ENCODE results near the gene ASB4. TPM values are rescaled to one million over a fixed set of nuclear protein-coding genes. Genes with fewer than 3 reads are reported as not detected.

The ASB4 gene
- total RNA-seq, 4 donors from 2014 or later: 1.3 TPM; not detected in 3

GRCh38 chr7:95508780-95509179, 23.0 kb downstream of the ASB4 start:
- no peak for DNase-seq
- Histone ChIP-seq H3K27me3 (no peaks in the 10 kb centered on the region), H3K4me3 (no peak overlapping the region), H3K27ac (no peak overlapping the region), H3K36me3 (no peaks in the 10 kb centered on the region), H3K4me1 (no peaks in the 10 kb centered on the region), H3K9me3 (no peaks in the 10 kb centered on the region)
- TF ChIP-seq CTCF (IDR thresholded peaks at IDR 0.05) (no peak), POLR2A (IDR thresholded peaks at IDR 0.05) (no peak)

GRCh38 chr7:95509199-95509598, 23.5 kb downstream of the ASB4 start:
- no peak overlapping the region for H3K27ac ChIP-seq
- TF ChIP-seq CTCF (IDR thresholded peaks at IDR 0.05) (no peak), POLR2A (IDR thresholded peaks at IDR 0.05) (no peak)
- no peaks in the 10 kb centered on the region for H3K36me3 ChIP-seq
- H3K27me3 ChIP-seq: no peaks in the 10 kb centered on the region
- no peak for DNase-seq
- no peaks in the 10 kb centered on the region for H3K9me3 ChIP-seq
- no peaks in the 10 kb centered on the region for H3K4me1 ChIP-seq
- no peak overlapping the region for H3K4me3 ChIP-seq

GRCh38 chr7:95511716-95512260, 26.0 kb downstream of the ASB4 start:
- TF ChIP-seq CTCF (IDR thresholded peaks at IDR 0.05) (peak; percentile 45 to 94 (median 90)), POLR2A (IDR thresholded peaks at IDR 0.05) (no peak)
- Histone ChIP-seq H3K4me1 (no peaks in the 10 kb centered on the region), H3K27me3 (no peaks in the 10 kb centered on the region), H3K36me3 (no peaks in the 10 kb centered on the region), H3K27ac (no peak overlapping the region), H3K9me3 (no peaks in the 10 kb centered on the region), H3K4me3 (no peak overlapping the region)
- peak in 2 of 3 donors; percentile 67 to 92 for DNase-seq

- H3K36me3 ChIP-seq: no peaks in the 10 kb centered on the region
- H3K4me3 ChIP-seq: no peak overlapping the region
- no peaks in the 10 kb centered on the region for H3K27me3 ChIP-seq
- H3K4me1 ChIP-seq: no peaks in the 10 kb centered on the region
- DNase-seq: no peak
- H3K27ac ChIP-seq: no peak overlapping the region
- TF ChIP-seq POLR2A (IDR thresholded peaks at IDR 0.05) (no peak), CTCF (IDR thresholded peaks at IDR 0.05) (no peak)
- no peaks in the 10 kb centered on the region for H3K9me3 ChIP-seq
Measured at GRCh38 chr7:95517458-95517857, 31.7 kb downstream of the ASB4 start.

- no peaks in the 10 kb centered on the region for H3K36me3 ChIP-seq
- H3K27ac ChIP-seq: no peak overlapping the region
- H3K27me3 ChIP-seq: no peaks in the 10 kb centered on the region
- no peak for DNase-seq
- no peaks in the 10 kb centered on the region for H3K9me3 ChIP-seq
- TF ChIP-seq CTCF (IDR thresholded peaks at IDR 0.05): no peak
- TF ChIP-seq POLR2A (IDR thresholded peaks at IDR 0.05): no peak
- H3K4me3 ChIP-seq: no peak overlapping the region
- H3K4me1 ChIP-seq: no peaks in the 10 kb centered on the region
Measured at GRCh38 chr7:95517870-95518269, 32.1 kb downstream of the ASB4 start.

GRCh38 chr7:95520136-95520535, 34.4 kb downstream of the ASB4 start:
- Histone ChIP-seq H3K4me1 (peaks cover 0 to 3% (median 0%) of the 10 kb centered on the region in 4 donors), H3K27ac (no peak overlapping the region), H3K9me3 (no peaks in the 10 kb centered on the region), H3K36me3 (no peaks in the 10 kb centered on the region), H3K27me3 (no peaks in the 10 kb centered on the region), H3K4me3 (no peak overlapping the region)
- TF ChIP-seq CTCF (IDR thresholded peaks at IDR 0.05): no peak
- TF ChIP-seq POLR2A (IDR thresholded peaks at IDR 0.05): no peak
- no peak for DNase-seq
